Cardiac muscle cell (in vitro differentiated cells and primary cell): Measurements from ENCODE around the gene WNT3. TPM values are rescaled to one million over a fixed set of nuclear protein-coding genes. Genes with fewer than 3 reads are reported as not detected.

ENCODE experiments used
- DNase-seq, 2 donors: peaks; one replicate each; pipeline versions ENCODE4 v3.0.0 to v3.0.0-alpha.2; 2010 to 2017; ENCODE audit warnings: low read depth in 1 of 2, low spot score in 1 of 2
- H3K27ac ChIP-seq: fragments of 200-600 bp; sonication (generic); 2 replicates; pipeline ENCODE4 v1.5.1; 2016
- H3K27me3 ChIP-seq: fragments of 200-600 bp; sonication (generic); 2 replicates; pipeline ENCODE4 v1.6.0; 2016; ENCODE audit warnings: control low read depth
- H3K36me3 ChIP-seq: fragments of 200-600 bp; sonication (generic); 2 replicates; pipeline ENCODE4 v1.5.1; 2016; ENCODE audit warnings: control low read depth
- H3K4me1 ChIP-seq: fragments of 200-600 bp; sonication (generic); 2 replicates; pipeline ENCODE4 v1.8.1; 2017; ENCODE audit warnings: low read depth, mild to moderate bottlenecking, mixed run types
- H3K4me3 ChIP-seq: fragments of 200-600 bp; sonication (generic); 2 replicates; pipeline ENCODE4 v1.5.1; 2016; ENCODE audit warnings: mild to moderate bottlenecking
- H3K9me3 ChIP-seq: fragments of 200-600 bp; sonication (generic); 2 replicates; pipeline ENCODE4 v1.5.1; 2017; ENCODE audit warnings: low read depth, mild to moderate bottlenecking, control low read depth
- polyA plus RNA-seq: library from polyadenylated mRNA; unstranded; fragments of >200 nt; fragmentation: Nextera tagmentation; extraction: Ambion mirVana; gene quantifications from 2 replicates; pipeline ENCODE4 v1.2.1, GENCODE V29; 2016
- total RNA-seq: library from RNA; depleted of rRNA; stranded (reverse); fragments of >200 nt; gene quantifications from 2 replicates; pipeline ENCODE4 v1.2.3, GENCODE V29; 2016
- TF ChIP-seq, protein P1 (sequence below): IDR thresholded peaks from 2 replicates; pipeline ENCODE4 v1.5.1; 2012; ENCODE audit warnings: low read depth, mild to moderate bottlenecking, low read length

Gene WNT3
- total and polyA plus RNA-seq, 2 experiments from 2014 or later, result 5.8 to 7.3 TPM

DNA sequence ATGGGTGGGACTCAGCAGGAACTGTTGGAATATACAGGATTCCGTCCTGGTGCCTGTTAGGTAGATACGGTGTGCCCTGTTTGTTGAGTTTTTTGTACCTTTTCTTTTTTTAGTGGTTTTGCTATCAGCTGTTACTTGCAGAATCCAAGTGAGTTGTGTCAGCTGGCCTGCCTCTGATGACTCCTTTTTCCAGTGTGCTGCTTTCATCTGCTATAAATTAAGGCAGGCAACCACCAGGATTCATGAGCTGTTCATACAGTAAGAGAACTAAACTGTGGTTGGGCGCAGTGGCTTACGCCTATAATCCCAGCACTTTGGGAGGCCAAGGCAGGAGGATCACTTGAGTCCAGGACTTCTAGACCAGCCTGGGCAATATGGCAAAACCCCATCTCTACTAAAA is 79.9 kb downstream of the WNT3 start:
- DNase-seq, result no peak
- TF ChIP-seq, protein P1, sequence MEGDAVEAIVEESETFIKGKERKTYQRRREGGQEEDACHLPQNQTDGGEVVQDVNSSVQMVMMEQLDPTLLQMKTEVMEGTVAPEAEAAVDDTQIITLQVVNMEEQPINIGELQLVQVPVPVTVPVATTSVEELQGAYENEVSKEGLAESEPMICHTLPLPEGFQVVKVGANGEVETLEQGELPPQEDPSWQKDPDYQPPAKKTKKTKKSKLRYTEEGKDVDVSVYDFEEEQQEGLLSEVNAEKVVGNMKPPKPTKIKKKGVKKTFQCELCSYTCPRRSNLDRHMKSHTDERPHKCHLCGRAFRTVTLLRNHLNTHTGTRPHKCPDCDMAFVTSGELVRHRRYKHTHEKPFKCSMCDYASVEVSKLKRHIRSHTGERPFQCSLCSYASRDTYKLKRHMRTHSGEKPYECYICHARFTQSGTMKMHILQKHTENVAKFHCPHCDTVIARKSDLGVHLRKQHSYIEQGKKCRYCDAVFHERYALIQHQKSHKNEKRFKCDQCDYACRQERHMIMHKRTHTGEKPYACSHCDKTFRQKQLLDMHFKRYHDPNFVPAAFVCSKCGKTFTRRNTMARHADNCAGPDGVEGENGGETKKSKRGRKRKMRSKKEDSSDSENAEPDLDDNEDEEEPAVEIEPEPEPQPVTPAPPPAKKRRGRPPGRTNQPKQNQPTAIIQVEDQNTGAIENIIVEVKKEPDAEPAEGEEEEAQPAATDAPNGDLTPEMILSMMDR, result no peak
- Histone ChIP-seq H3K4me3 (no peak overlapping the region), H3K4me1 (peaks cover 5% of the 10 kb centered on the region), H3K9me3 (no peaks in the 10 kb centered on the region), H3K36me3 (no peaks in the 10 kb centered on the region), H3K27me3 (no peaks in the 10 kb centered on the region), H3K27ac (no peak overlapping the region)

DNA sequence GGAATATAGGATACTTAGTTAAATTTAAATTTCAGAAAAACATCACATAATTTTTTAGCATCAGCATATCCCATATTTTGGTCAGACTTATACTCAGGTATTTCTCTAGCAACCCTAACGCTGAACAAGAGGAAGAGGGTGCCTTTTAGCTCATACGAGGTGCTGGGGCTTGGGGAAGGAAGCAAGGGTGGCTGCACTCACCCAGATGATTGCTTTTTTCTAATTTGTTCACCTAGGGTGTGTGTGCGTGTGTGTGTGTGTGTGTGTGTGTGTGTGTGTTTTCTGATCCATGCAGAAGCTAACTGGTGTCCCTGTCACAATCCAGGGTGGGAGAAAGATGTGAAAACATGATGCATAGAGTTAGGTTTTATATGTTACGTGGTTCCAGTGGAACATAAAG is 81.2 kb downstream of the WNT3 start:
- TF ChIP-seq, protein P1, result no peak
- H3K4me1 ChIP-seq, result peaks cover 2% of the 10 kb centered on the region
- no peak overlapping the region for H3K4me3 ChIP-seq
- H3K9me3 ChIP-seq, result no peaks in the 10 kb centered on the region
- no peak for DNase-seq
- no peaks in the 10 kb centered on the region for H3K27me3 ChIP-seq
- no peak overlapping the region for H3K27ac ChIP-seq
- H3K36me3 ChIP-seq, result no peaks in the 10 kb centered on the region

DNA sequence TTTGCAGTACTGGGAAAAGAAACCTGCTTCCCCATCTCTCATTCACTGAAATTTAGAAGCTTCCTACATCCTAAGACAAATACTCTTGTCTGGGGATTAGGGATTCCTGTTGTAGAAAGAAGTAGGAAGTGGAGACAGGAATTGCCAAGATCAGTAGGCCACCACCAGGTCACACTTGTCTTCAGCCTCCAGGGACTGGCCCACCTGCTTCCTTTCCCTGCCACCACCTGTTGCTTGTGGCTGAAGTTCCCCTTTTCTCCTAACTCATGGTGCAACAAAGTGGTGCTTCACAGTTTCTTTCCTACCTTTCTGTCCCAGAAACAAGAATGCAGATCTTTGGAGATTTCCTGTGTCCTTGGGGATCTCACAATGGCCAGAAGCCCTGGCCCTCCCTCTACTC is 82.4 kb downstream of the WNT3 start:
- Histone ChIP-seq H3K27ac (no peak overlapping the region), H3K36me3 (no peaks in the 10 kb centered on the region), H3K4me3 (no peak overlapping the region), H3K9me3 (no peaks in the 10 kb centered on the region), H3K4me1 (no peaks in the 10 kb centered on the region), H3K27me3 (no peaks in the 10 kb centered on the region)
- no peak for DNase-seq
- TF ChIP-seq, protein P1, result no peak

DNA sequence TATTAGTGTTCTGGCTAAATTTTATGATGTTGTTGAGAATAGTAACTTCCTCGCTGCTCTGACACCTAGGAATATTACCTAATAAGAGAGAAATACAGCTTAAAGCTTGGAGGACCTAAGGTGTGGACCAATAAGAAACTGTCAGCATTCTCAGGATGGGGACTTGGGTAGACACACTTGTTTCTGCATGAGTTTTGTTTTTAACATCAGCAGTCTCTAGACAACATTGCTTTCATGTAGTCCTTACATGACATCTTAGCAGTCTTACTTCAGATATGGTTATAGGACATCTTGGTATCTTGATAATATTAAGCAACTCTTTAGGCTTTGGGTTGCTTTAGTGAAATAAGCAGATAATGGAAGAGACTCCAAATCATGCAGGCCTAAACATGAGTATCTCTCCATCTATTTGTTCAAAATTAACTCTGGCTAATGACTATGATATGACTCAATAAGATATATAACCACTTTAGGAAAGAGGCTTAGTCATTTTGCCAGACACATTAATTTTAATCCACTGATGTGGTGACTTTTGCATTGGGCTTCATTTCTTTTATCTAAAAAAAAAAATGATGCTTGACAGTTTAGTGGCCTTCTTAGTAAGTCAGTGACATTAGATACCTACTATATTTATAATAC is 84.5 kb downstream of the WNT3 start:
- H3K4me3 ChIP-seq, result no peak overlapping the region
- H3K27me3 ChIP-seq, result no peaks in the 10 kb centered on the region
- TF ChIP-seq, protein P1, result no peak
- H3K27ac ChIP-seq, result no peak overlapping the region
- DNase-seq, result no peak
- no peaks in the 10 kb centered on the region for H3K9me3 ChIP-seq
- H3K4me1 ChIP-seq, result no peaks in the 10 kb centered on the region
- no peaks in the 10 kb centered on the region for H3K36me3 ChIP-seq

DNA sequence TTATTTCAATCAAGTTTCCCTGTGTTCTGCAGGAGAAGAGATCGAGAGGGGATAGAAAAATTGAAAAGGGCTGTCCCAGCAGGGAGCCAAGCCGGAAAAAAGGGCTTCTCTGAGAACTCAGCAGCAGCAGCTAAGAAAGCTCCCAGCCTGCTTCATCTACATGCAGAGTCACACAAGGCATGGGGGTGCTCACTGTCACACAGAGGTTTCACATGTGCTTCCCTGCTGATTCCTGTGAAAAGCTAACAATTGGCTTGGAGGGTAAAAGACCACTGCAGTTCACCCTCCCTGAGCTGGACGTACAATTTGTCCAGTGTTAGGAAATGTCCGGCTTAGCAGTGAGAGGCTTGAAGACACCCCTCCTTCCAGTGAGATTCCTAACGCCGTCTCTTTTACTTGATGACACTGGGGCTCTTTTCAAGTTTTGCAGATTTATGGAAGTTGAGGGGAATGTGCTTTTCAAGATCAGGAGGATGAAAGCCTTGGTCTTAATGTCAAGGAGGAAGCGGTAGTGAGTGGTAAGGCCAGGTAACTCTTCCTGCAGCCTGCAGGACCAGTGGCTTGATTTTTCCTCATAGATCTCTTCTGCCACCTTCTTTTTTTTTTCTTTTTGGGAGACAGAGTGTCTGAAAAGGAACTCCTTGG is 85.6 kb downstream of the WNT3 start:
- Histone ChIP-seq H3K27me3 (no peaks in the 10 kb centered on the region), H3K36me3 (no peaks in the 10 kb centered on the region), H3K9me3 (no peaks in the 10 kb centered on the region), H3K4me1 (no peaks in the 10 kb centered on the region), H3K4me3 (no peak overlapping the region), H3K27ac (peak overlapping the region; percentile 27)
- TF ChIP-seq, protein P1, result no peak
- DNase-seq, result peak in 1 of 2 donors; percentile 28
